Embryonic facial prominence (tissue), 1 donor: Measurements from ENCODE around the gene EVI5L.
"Not testable (repeated sequence)": the region's sequence is repeated elsewhere in the genome, so short reads cannot be mapped to it uniquely, and the experiment has no call there.

Experiments
- DNase-seq: peaks from one replicate; pipeline ENCODE4 v3.0.0-alpha.2; 2016; ENCODE audit errors: extremely low spot score

EVI5L gene

GRCh38 chr19:7846155-7846646 lies 16.2 kb downstream of the EVI5L start:
- DNase-seq: no peak

- no peak for DNase-seq
Observed at GRCh38 chr19:7847664-7848063, 17.6 kb downstream of the EVI5L start.

GRCh38 chr19:7848779-7849457 lies 18.9 kb downstream of the EVI5L start:
- DNase-seq: no peak

- DNase-seq: no peak
Observed at GRCh38 chr19:7849631-7849999, 19.6 kb downstream of the EVI5L start.

GRCh38 chr19:7850000-7850813 lies 20.2 kb downstream of the EVI5L start:
- no peak for DNase-seq

- no peak for DNase-seq
Observed at GRCh38 chr19:7850945-7851622, 21.1 kb downstream of the EVI5L start.

- no peak for DNase-seq
Observed at GRCh38 chr19:7851623-7852500, 21.8 kb downstream of the EVI5L start.

GRCh38 chr19:7852851-7853769 lies 23.1 kb downstream of the EVI5L start:
- no peak for DNase-seq

GRCh38 chr19:7853770-7854128 lies 23.7 kb downstream of the EVI5L start:
- DNase-seq: no peak

GRCh38 chr19:7855426-7856108 lies 25.5 kb downstream of the EVI5L start:
- no peak for DNase-seq

- DNase-seq: no peak
Observed at GRCh38 chr19:7856109-7856591, 26.1 kb downstream of the EVI5L start.

GRCh38 chr19:7856679-7857663 lies 27.0 kb downstream of the EVI5L start:
- DNase-seq: no peak

- DNase-seq: no peak
Observed at GRCh38 chr19:7857727-7858108, 27.7 kb downstream of the EVI5L start.

GRCh38 chr19:7858109-7858770 lies 28.2 kb downstream of the EVI5L start:
- DNase-seq: no peak

- not testable (repeated sequence) for DNase-seq
Observed at GRCh38 chr19:7859087-7859486, 29.1 kb downstream of the EVI5L start.

- DNase-seq: no peak
Observed at GRCh38 chr19:7859831-7860713, 30.1 kb downstream of the EVI5L start.
